Left forelimb (tissue), 1 donor: Measurements from ENCODE around the gene NR6A1.

Experiments used
- DNase-seq: peaks from one replicate; pipeline ENCODE4 v3.0.0-alpha.2; 2018; ENCODE audit warnings: low spot score

The NR6A1 gene

DNA sequence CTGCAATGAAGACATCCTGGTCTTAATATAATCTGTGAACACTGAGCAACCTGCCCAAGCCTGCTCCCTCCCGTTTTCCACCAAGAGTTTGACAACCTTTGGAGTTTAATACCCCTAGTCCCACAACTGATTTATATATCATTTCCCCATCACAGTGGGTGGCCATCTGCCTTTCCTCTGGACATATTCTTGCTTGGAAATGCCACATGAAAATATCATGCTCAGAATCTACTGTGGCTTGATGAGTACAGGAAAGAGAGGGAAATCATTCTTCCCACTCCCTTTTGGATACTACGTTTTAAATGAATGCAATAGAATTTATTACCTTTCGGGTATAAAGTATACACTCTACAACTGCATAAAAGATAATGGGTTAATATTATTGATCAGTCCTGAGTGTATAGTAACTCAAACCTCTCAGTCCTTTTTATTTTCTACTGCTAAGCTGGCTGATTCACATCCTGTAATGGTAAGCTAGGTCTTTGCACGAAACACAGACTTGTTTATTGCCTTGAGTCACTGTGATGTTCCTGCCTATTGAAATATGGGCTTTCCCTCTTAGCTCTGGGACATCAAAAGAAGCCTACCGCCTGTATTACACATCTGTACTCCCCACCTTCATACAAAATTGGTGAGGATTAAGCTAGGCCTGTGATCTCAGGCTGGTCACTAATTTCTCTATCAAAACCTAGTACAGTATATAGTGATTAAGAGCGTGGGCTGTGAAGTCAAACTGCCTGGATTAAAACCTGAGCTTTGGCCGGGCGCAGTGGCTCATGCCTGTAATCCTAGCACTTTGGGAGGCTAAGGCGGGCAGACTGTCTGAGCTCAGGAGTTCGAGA is 196.4 kb downstream of the NR6A1 start:
- no peak for DNase-seq

DNA sequence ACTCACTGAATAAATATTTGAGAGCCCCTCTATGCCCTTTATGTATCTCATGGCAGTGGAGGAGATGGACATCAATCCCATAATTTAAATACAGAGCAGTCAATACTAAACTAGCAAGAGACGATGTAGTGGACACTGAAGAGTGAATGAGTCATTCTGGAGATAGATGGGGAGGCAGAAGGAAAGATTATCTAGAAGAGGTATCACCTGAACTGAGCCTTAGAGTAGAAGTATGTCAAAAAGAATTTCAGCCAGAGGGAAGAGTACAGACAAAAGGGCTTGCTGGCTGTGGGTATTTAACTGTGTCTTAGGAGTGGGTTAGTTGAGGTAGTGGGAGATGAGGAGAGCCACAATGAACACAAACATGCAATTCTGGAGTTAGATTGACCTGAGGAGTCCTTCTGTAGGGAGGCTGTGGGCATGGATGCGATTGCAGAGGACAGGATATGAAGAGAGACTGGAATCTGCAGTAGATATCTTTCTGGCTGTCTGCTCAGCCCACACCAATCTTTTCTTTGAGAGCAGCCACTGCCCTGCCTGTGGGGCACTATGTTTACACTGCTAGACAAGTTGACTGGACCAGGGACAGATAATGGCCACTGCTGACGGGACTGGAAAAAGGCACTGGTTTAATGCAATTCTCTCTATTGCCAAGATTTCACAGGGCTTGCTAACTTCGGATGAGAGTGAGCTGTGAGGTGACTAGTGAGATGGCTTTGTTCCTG is 200.0 kb downstream of the NR6A1 start:
- no peak for DNase-seq

DNA sequence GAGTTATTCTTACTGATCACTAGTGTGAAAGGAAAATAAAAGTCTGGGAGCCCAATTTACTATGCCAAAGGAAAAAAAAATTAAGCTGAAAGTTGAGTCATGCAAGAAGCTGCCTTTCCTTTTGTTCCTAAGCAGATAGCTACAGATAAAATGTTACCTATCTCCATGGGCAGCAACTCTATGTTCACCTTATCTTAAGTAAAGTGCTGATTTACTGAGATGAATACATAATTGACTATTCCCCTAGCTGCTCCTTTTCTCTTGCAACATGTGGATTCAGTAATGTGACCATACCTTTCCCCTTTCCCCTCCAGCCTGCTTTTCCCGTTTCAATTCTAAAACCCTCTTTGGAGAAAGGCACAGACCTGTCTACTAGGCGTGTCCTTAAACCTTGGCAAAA is 201.2 kb downstream of the NR6A1 start:
- no peak for DNase-seq

DNA sequence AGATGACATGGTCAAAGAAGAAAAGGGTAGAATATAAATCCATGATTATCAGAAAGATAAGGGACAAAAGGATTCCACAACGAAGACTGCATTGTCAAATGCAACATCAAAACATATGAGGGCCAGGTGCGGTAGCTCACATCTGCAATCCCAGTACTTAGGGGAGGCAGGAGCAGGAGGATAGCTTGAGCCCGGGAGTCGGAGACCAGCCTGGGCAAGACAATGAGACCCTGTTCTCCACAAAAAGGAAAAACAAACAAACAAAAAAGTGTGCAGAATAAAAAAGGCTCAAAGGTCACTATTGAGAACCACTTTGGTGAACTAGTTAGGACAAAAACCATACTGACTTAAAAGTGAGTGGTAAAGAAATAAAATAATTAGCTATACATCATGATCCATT is 203.7 kb downstream of the NR6A1 start:
- DNase-seq = no peak

DNA sequence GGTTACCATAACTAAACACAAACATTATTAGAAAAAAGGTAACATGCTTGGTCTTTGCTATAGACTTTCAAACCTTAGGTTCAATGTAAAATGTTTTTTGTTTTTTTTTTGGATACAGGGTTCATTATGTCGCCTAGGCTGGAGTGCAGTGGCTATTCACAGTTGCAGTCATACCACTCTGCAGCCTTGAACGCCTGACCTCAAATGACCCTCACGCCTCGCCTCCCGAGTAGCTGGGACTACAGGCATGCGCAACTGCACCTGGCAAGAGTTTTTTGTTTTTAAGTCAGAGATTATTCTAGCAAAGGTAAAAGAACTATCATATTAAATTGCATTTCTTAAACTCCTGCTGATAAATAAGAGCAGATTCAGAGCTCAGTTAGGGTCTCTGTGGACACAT is 208.8 kb downstream of the NR6A1 start:
- DNase-seq = no peak

DNA sequence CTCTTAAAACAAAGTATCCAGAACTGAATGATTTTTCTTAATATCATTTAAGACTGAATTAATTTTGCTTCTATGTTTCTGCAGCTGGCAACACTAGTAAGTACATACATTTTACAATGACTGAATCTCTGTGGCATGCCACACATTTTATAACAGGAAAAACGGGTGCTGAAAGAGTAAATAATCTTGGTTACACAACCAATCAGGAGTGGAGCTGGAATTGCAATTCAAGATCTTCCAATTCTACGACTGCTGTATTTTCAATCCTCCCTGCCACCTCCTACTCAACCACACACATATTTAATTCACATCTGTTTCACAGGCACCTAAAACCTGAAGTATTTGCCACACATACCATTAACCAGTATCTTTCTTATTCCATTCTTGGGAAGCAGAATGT is 211.2 kb downstream of the NR6A1 start:
- DNase-seq = no peak

DNA sequence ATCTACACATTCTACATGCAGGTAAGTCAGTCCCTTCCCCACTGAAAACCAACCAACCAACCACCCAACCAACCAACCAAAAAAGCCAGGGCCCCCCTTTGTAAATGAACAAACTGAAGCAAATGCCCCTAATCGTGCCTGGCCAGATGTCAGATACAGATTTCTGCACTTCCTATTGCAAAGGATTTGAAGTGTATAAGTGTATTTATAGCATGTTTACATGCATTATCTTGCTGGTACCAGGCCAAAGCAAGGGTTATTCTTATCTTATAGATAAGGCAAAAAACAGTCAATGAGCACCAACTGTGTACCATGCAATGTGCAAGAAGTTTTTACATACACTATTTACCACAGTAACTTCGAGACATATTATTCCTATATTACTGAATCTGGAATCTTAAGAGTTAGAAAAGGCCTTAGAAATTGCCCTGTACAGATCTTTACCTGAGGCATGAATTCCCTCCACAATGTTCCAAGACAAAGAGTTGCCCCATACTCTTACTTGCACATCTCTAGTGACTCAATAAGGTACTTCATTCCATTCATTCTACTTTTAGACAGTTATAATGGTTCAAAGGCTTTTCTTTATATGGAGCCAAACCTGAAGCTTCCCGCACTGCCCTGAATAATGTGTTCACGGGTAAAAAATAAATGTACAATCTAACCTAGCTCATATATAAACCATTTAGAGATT is 212.2 kb downstream of the NR6A1 start:
- no peak for DNase-seq

DNA sequence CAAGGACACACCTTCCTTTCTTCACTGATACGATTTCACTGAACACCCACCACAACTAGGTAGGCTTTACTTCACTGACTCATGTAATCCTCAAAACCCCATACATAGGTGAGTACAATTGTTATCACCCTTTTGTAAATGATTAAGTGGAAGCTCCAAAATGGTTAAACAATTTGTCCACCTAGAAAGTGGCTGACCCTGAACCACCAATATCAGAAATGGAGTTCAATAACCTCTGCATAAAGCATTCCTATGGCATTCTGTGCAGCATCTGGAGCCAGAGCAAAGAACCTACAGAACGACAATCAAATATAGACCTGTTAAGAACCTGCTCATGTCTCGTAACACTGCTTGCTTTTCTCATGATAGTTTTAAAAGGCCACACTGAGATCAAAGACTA is 213.2 kb downstream of the NR6A1 start:
- no peak for DNase-seq

DNA sequence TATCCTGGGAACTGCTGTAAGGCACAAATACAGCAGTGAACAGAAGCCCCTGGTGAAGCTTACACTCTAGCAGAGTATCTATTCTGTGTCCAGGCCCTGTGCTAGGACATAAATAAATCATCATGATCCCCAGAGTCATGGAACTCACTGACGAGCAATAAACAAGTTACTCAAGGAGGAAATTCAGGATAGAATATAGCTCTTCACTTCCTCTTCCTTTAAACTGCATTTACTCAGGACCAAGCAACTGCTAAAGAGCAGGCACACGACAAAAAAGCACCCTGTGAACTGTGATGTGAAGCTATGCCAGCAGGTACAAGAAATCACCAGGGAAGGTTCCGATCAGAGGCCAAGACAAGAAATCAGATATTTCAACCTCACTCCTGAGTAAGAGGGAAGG is 216.1 kb downstream of the NR6A1 start:
- no peak for DNase-seq

DNA sequence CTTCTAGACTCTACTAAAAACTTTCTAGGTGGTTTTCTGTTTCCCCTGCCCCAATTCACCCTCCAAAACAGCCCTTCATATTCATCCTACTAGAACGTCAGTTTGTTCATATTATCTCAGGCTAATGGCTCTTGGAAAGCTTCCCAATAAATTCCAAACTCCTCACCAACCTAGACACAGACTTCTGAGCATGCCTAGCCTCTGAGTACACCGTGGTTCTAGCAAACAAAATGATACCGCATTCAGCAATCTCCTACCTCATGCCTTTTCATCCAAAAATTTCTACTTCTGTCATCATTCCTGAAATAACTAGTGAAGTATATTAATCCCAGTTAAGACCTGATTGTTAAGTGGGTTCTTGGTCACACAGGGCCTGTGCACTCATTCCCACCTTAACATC is 217.4 kb downstream of the NR6A1 start:
- DNase-seq = no peak

DNA sequence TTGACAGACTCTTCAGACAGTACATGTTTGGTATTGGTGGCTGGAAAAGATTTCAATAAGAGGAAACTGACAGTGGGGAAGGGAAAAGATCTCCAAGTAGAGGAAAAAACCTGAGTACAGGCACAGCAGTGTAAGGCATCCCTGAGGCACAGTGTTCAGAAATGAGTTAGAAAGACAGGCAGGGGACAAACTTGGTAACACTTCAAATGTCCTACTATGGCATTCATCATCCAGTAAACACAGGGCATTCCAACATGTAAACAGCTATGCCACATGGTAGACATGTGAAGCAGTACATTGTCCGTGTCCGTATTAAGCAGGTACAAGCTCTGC is 218.9 kb downstream of the NR6A1 start:
- DNase-seq = no peak

DNA sequence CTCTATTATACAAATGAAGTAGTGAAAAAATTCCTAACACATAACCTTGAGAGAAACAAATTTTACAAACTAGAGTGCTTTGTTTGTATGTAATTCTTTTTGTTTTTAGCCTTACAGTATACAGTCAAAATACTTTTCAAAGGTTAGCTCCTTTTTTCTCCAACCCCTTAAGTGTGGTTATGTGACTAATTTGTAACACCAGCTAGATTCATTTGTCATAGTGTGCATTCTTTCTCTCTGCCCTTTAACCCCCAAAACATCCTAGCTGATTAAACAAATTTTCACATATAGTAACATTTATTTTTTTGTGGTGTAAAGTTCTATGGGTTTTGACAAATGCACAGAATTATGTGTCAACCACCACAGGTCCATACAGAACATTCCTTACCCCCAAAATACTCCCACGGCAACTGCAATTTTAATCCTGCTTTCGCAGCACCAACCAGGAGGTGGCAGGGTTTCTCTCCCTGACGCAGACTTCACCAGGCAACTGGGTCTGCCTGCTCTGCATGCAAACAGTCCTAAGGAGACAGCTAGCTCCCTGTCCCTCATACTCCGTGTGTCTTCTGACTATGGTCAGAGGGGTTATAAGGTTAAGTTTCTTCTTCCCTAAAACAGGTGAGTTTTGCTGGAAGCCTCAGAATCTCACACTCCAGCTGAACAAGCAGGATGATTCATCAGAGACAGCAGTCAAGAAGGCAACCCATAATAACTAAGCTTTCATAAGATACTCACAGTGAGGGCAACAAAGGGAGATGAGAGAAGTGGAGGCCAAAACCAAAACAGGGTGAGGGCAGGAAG is 219.4 kb downstream of the NR6A1 start:
- peak; percentile 76 for DNase-seq

DNA sequence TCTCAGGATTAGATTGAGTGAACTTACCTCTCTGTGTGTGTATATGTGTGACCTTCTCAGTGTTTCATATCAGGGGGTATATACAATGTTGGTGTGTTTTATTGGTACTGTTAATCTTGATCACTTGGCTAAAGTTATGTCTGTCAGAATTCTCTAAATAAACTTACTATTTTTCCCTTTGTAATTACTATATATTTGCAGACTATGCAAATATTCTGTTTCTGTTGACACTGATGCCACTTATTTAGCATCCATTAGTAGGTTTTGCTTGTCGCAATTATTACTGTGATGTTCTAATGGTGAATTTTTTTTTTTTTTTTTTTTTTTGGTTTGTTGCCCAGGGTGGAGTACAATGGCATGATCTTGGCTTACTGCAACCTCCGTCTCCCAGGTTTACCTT is 221.0 kb downstream of the NR6A1 start:
- no peak for DNase-seq

DNA sequence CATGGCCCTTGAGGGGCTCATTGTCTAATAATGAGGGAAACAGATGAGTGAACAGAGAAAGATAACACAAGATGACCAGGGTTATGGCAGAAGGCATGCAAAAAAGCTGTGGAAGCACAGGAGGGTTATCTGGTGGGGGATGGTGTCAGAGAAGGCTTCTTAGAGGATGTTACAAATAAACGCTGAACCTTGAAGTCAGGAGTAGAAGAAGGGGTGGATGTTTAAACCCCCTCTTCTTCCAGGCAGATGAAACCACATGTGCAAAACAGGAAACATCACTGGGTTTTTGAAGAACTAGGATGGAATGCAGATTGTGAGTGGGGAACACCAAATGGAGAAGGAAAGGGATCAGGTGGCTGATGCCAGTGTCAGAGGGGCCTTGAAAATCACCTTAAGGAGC is 222.1 kb downstream of the NR6A1 start:
- no peak for DNase-seq

DNA sequence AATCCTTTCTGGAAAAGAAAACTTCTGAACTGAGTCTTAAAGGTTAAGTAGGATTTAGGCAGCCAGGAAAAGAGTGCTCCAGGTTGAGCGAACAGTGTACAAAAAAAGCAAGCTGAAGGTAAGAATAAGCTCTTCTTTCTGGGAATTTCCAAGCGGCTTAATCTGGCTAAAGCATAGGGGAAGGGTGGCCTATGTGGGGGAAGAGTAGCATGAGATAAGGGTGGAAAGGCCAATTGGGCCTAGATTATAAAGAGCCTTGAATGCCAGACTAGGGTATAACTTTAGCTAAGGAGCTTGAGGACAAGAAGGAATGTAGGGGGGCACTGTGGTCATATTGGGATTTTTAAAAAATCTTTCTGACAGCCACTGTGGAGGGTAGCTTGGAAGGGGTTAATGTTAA is 226.6 kb downstream of the NR6A1 start:
- no peak for DNase-seq

DNA sequence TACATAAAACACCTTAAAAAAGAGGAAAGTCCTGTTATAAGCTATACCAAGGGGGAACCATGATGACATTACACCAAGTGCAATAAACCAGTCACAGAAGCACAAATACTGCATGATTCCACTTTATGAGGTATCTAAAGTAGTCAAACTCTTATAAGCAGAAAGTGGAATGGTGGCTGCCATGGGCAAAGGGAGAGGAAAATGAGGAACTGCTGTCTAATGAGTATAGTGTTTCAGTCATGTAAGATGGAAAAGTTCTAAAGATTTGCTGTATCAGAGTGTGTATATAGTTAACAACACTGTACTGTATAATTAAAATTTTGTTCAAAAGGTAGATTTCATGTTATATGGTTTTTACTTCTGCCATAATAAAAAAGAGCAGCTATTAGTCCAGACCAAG is 229.3 kb downstream of the NR6A1 start:
- DNase-seq = no peak

DNA sequence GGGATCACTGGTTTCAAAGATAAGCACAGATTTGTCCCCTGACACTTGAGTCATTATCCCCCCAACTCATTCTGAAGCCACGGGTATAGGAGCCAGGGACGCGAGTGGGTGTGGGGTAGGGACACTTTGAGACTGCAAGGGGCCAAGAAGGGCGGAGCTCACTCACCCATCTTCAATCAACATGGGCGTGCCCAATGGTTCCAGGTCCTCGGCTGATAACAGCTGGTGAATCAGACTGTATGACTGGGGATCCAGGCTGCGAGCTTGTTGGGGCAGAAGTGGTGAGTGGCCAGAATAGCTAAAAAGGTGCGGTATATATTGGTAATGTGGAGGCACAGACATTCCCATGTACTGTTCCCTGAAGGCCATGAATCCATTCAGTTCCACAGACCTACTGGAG is 233.2 kb downstream of the NR6A1 start:
- DNase-seq = no peak

DNA sequence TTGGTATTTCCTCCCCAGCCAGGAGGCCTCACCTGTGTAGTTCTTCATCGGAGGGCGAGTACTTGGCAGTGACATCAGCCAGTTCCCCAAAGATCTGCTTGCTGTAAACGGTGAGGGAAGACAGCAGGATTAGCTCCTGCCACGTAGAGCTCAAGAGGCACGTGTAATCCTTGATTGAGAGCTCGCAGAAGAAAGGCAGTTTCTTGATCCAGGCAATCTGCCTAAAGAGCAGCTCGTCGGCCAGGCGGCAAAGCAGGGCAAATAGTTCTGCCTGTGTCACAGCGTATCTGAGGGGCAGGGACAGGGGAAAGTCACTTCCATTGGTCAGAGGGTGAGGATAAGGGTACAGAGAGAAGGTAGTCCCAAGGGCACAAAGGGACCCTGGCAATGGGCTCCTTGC is 235.3 kb downstream of the NR6A1 start:
- DNase-seq = no peak

DNA sequence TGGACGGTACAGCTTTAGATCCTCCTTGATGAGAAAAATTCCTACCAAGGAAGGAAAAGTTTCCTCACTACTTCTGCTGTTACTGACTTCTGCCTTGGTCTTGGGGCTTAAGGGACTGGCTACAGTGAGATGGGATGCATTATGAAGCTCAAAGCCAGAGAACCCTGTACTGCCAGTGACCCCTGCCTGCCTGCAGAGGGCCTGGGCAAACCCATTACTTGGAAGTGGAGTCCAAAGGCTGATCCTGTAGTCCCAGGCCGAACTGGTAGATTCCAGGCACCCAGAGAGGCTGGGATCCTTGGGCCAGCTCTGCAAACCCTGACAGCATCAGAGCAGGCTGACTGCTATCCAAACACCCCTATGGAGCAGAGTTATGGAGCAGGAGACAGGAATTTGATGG is 238.2 kb downstream of the NR6A1 start:
- DNase-seq = no peak

DNA sequence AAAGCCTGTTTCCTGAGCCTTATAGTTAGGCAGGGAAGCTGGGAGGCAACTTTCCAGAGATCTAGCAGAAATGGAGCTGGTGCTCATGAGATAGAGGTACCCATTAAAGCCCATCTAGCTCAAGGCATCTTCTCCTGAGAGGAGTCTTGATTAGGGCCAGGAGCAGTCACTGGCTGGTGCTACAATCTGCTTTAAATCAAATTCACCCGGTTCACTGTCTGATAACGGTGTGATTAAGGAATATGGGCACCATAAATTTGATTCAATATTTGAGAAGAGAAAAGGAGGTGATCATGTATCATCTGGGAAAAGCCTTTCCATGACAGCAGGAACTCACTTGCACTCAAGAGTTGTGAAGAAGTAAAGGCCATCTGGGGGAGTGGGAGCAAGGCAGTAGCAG is 240.0 kb downstream of the NR6A1 start:
- no peak for DNase-seq

DNA sequence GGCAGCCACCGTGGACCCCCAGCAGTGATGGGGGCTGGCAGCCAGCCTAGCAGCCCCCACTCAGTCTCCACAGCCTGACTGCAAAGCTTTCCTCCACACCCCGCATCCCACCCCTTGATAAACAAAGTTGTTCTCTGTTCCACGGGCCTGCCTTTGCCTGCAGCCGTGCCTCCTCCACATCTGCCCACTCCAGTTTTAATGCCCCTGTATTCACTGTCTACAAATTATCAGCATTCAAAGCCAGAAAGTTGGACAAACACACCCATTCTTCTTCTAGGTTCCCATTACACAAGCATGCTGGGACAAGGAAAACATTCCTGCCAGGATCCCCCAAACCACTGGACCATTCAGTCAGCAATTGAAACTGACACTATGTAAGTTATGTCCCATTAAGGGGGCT is 240.9 kb downstream of the NR6A1 start:
- DNase-seq = no peak

DNA sequence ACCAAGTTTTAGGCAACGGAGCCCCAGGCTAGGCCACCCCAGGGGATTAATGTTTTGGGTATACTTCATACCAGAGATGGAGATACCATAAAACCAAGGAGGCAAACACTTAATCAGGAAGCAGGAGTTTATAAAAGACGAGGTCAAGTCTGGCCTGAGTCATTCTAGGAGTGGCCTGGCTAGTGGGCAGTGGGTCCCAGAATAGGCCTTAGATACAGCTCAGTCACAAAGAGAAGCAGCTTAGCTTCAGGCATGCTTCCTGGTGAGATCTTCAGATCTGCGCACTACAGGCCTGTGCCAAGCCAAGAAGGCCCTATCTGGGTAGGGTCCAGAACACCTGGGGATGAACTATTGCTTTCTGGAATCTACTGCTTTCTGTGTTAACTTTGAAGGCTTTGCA is 243.3 kb downstream of the NR6A1 start:
- DNase-seq = no peak
